GM12878 (cell line): ENCODE results near the gene VSTM2B. TPM values are rescaled to one million over a fixed set of nuclear protein-coding genes. Genes with fewer than 3 reads are reported as not detected.

Experiments used
- ATAC-seq: fragments of 200-7000 bp; cut with Tn5 transposase; 3 replicates; pipeline ENCODE4 v1.9.1; 2020; ENCODE audit warnings: mild to moderate bottlenecking, moderate library complexity
- BruUV-seq: library from RNA; stranded (reverse); fragments of 400-500 nt; replicated peaks from 2 replicates; lab custom pipeline; 2021; lab: Mats Ljungman, UMichigan
- CTCF ChIA-PET: fragments of 300-600 bp; sonication (Branson Sonifier 250); formaldehyde crosslinking; extraction: SDS; loops from one replicate; lab custom pipeline; 2021; ENCODE audit warnings: inconsistent platforms; lab: Yijun Ruan, JAX
- POLR2A ChIA-PET: fragments of 350-600 bp; formaldehyde crosslinking; extraction: SDS; loops from one replicate; lab custom pipeline; 2021; ENCODE audit warnings: inconsistent platforms; lab: Charles Lee
- RAD21 ChIA-PET: fragments of 300-600 bp; sonication (Branson Sonifier 250); formaldehyde crosslinking; loops from one replicate; lab custom pipeline; 2023; ENCODE audit warnings: antibody characterized with exemption; ENCODE audit not compliant: unreplicated experiment; lab: Charles Lee
- SMC1A ChIA-PET: fragments of 300-600 bp; sonication (Branson Sonifier 250); formaldehyde crosslinking; loops from one replicate; lab custom pipeline; 2023; ENCODE audit not compliant: unreplicated experiment, uncharacterized antibody; lab: Charles Lee
- DNase-seq: peaks from one replicate; pipeline ENCODE4 v3.0.0-alpha.2; 2011; ENCODE audit warnings: low read depth, low spot score
- FAIRE-seq: peaks from 3 replicates; lab custom pipeline; 2011; peaks lifted over from hg19 to GRCh38; lab: Jason Lieb, UNC
- H2AFZ ChIP-seq: 2 replicates; pipeline ENCODE4 v1.6.0; 2011; ENCODE audit warnings: low read depth, low read length, control low read depth; ENCODE audit not compliant: control insufficient read depth
- H3K27ac ChIP-seq: 2 replicates; pipeline ENCODE4 v1.5.1; 2011; ENCODE audit warnings: control low read depth; ENCODE audit not compliant: control insufficient read depth, insufficient read depth
- H3K27me3 ChIP-seq, 2 experiments: replicated peaks in 1 of 2; 2 replicates each; pipeline versions ENCODE4 v1.6.0 to v1.6.1; 2011; ENCODE audit warnings: low read length in 1 of 2; ENCODE audit not compliant: control insufficient read depth in 2 of 2, insufficient read depth in 2 of 2
- H3K36me3 ChIP-seq, 2 experiments: 2 replicates each; pipeline ENCODE4 v1.5.1; 2011; ENCODE audit warnings: low read length in 1 of 2; ENCODE audit not compliant: control insufficient read depth in 2 of 2, insufficient read depth in 2 of 2
- H3K4me1 ChIP-seq: 2 replicates; pipeline ENCODE4 v1.6.1; 2011; ENCODE audit warnings: mild to moderate bottlenecking, low read length, moderate library complexity, mixed read lengths; ENCODE audit not compliant: control insufficient read depth, insufficient read depth
- H3K4me2 ChIP-seq: 2 replicates; pipeline ENCODE4 v1.6.0; 2011; ENCODE audit warnings: control low read depth; ENCODE audit not compliant: control insufficient read depth, insufficient read depth
- H3K4me3 ChIP-seq: fragments of 200-600 bp; sonication (generic); 2 replicates; pipeline ENCODE4 v1.5.1; 2016
- H3K79me2 ChIP-seq: 2 replicates; pipeline ENCODE4 v1.6.0; 2011; ENCODE audit warnings: low read length; ENCODE audit not compliant: control insufficient read depth, insufficient read depth
- H3K9ac ChIP-seq: 2 replicates; pipeline ENCODE4 v1.8.0; 2011; ENCODE audit warnings: low read length, control low read depth, mixed read lengths; ENCODE audit not compliant: control insufficient read depth, insufficient read depth
- H3K9me3 ChIP-seq: replicated peaks from 3 replicates; pipeline ENCODE4 v1.5.1; 2011; ENCODE audit warnings: mild to moderate bottlenecking, low read length; ENCODE audit not compliant: control insufficient read depth, insufficient read depth
- H4K20me1 ChIP-seq: 2 replicates; pipeline ENCODE4 v1.6.0; 2011; ENCODE audit not compliant: control insufficient read depth, insufficient read depth
- GATAD2B ChIP-seq: fragments of 450-650 bp; conservative IDR thresholded peaks from 2 replicates; pipeline ENCODE4 v1.6.1; 2017; ENCODE audit warnings: low read depth, mild to moderate bottlenecking, moderate library complexity
- HDAC6 ChIP-seq: fragments of 200-600 bp; sonication (generic); IDR thresholded peaks from one replicate; pipeline ENCODE4 v1.8.0; 2017; ENCODE audit warnings: antibody characterized with exemption; ENCODE audit not compliant: unreplicated experiment
- HDGF ChIP-seq: fragments of 450-650 bp; IDR thresholded peaks from 2 replicates; pipeline ENCODE4 v1.6.1; 2016; ENCODE audit warnings: antibody characterized with exemption
- MLLT1 ChIP-seq: fragments of 450-650 bp; IDR thresholded peaks from 2 replicates; pipeline ENCODE4 v1.6.1; 2016; ENCODE audit warnings: mild to moderate bottlenecking
- NFIC ChIP-seq: IDR thresholded peaks from 2 replicates; pipeline ENCODE4 v1.6.1; 2012; ENCODE audit warnings: low read depth, mild to moderate bottlenecking, inconsistent platforms, low read length, moderate library complexity
- NR2C2 ChIP-seq: IDR thresholded peaks from 2 replicates; pipeline ENCODE4 v1.6.1; 2011; ENCODE audit warnings: borderline replicate concordance, low read depth; ENCODE audit not compliant: control insufficient read depth, insufficient read length
- RCOR1 ChIP-seq: conservative IDR thresholded peaks from 2 replicates; pipeline ENCODE4 v1.6.1; 2012; ENCODE audit warnings: low read depth, low read length, improper control_type of control experiment
- RFX5 ChIP-seq: IDR thresholded peaks from 2 replicates; pipeline ENCODE4 v1.6.1; 2011; ENCODE audit warnings: low read depth, low read length, improper control_type of control experiment
- USF1 ChIP-seq: IDR thresholded peaks from 2 replicates; pipeline ENCODE4 v1.6.1; 2011; ENCODE audit warnings: borderline replicate concordance, low read depth, mild to moderate bottlenecking, moderate library complexity, mixed read lengths, low read length; ENCODE audit not compliant: insufficient read depth; ENCODE audit errors: extremely low read length
- WGBS: methylation state at CpG from one replicate; pipeline ENCODE4 v1.1.6; 2016; ENCODE audit warnings: low lambda C conversion rate; ENCODE audit not compliant: insufficient replicate concordance, insufficient coverage; ENCODE audit errors: missing lambda C conversion rate; 5-methylcytosine and 5-hydroxymethylcytosine counted together
- in situ Hi-C: fragments of 300-500 bp; cut with MboI; formaldehyde crosslinking; loops from 9 replicates; pipeline ENCODE4 v1.14.3; 2018; ENCODE audit warnings: mixed read lengths
- intact Hi-C: fragments of 100-400 bp; cut with micrococcal nuclease; formaldehyde crosslinking; loops from one replicate; pipeline ENCODE4 v1.14.2; 2022; ENCODE audit not compliant: unreplicated experiment
- polyA plus RNA-seq, 11 experiments: library from polyadenylated mRNA; depleted of rRNA in 4 of 11; unstranded in 6 of 11; stranded (reverse) in 5 of 11; fragments of >200 nt; fragmentation: Nextera tagmentation in 4 of 11; fragmentation: Illumina TruSeq in 1 of 11; extraction: Ambion mirVana in 4 of 11; extraction: Trizol in 1 of 11; gene quantifications; 1 replicate in 1 of 11; 2 replicates in 10 of 11; pipeline versions ENCODE4 v1.2.1 to v1.2.3, GENCODE V29; 2011 to 2016; ENCODE audit warnings: inconsistent platforms in 2 of 11, missing spikeins in 2 of 11, low read depth in 1 of 11
- total RNA-seq, 4 experiments: library from RNA; depleted of rRNA in 3 of 4; stranded (reverse); fragments of >200 nt in 3 of 4; fragmentation: Illumina TruSeq in 1 of 4; extraction: Trizol in 1 of 4; gene quantifications; 2 replicates each; pipeline versions ENCODE4 v1.2.1 to v1.2.3, GENCODE V29; 2013 to 2021

The VSTM2B gene
- total and polyA plus RNA-seq, 10 of the 15 experiments (the other 5 are each of a cell fraction or from before 2014, with no cell fraction given): not detected

DNA sequence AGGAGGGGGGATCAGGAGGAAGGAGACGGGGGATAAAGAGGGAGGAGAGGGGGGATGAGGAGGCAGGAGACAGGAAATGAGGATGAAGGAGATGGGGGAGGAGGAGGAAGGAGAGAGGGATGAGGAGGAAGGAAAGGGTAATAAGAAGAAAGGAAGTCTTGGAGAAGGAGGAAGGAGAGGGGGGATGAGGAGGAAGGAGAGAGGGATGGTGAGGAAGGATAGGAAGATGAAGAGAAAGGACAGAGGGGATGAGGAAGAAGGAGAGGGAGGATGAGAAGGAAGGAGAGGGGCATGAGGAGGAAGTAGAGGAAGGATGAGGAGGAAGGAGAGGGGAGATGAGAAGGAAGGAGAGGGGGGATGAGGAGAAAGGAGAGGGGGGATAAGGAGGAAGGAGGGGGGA is 13.0 kb upstream of the VSTM2B start:
- in situ Hi-C loops (no loop called here), intact Hi-C loops (no loop called here)
- no peak overlapping the region for H3K4me3 ChIP-seq
- CTCF ChIA-PET: no interaction called here
- H3K9me3 ChIP-seq: no peaks in the 10 kb centered on the region
- no peaks in the 10 kb centered on the region for H3K36me3 ChIP-seq
- H3K9ac ChIP-seq: no peak overlapping the region
- RAD21 ChIA-PET: no interaction called here
- no TSS peak for BruUV-seq
- H4K20me1 ChIP-seq: no peaks in the 10 kb centered on the region
- POLR2A ChIA-PET: no interaction called here
- TF ChIP-seq HDGF (no peak), HDAC6 (no peak), MLLT1 (no peak), NR2C2 (no peak), RFX5 (no peak), RCOR1 (no peak), USF1 (no peak), NFIC (no peak), GATAD2B (no peak)
- no CpG with 5 or more reads among the region's 1 CpG for WGBS
- no peaks in the 10 kb centered on the region for H3K4me1 ChIP-seq
- H3K4me2 ChIP-seq: no peak overlapping the region
- DNase-seq: no peak
- no peaks in the 10 kb centered on the region for H3K27me3 ChIP-seq
- FAIRE-seq: no peak
- SMC1A ChIA-PET: no interaction called here
- H3K27ac ChIP-seq: no peak overlapping the region
- no peak overlapping the region for H2AFZ ChIP-seq
- no peak for ATAC-seq
- H3K79me2 ChIP-seq: no peaks in the 10 kb centered on the region
